Liver (tissue), 3 donors: Measurements from ENCODE around the gene INTS1.

Experiments used
- ATF3 ChIP-seq: IDR thresholded peaks from 2 replicates; pipeline ENCODE4 v1.6.1; 2016; ENCODE audit warnings: antibody characterized with exemption
- CTCF ChIP-seq: fragments of 150-350 bp; IDR thresholded peaks from 2 replicates; pipeline ENCODE4 v1.5.1; 2017; ENCODE audit warnings: improper control_type of control experiment, low read depth, low read length; ENCODE audit not compliant: missing input control
- FOXA1 ChIP-seq: IDR thresholded peaks from 2 replicates; pipeline ENCODE4 v1.6.1; 2016; ENCODE audit warnings: antibody characterized with exemption
- MAX ChIP-seq: IDR thresholded peaks from 2 replicates; pipeline ENCODE4 v1.6.1; 2016; ENCODE audit warnings: antibody characterized with exemption
- RAD21 ChIP-seq, 2 donors: IDR thresholded peaks; 2 replicates each; pipeline ENCODE4 v1.6.1; 2016; ENCODE audit warnings: antibody characterized with exemption in 2 of 2, mild to moderate bottlenecking in 2 of 2
- RXRA ChIP-seq, 2 donors: IDR thresholded peaks; 2 replicates each; pipeline ENCODE4 v1.6.1; 2017 to 2018; ENCODE audit warnings: antibody characterized with exemption in 2 of 2, mild to moderate bottlenecking in 1 of 2
- SP1 ChIP-seq: IDR thresholded peaks from 2 replicates; pipeline ENCODE4 v1.6.1; 2018; ENCODE audit warnings: antibody characterized with exemption, mild to moderate bottlenecking
- TF ChIP-seq, protein P1 (sequence below): IDR thresholded peaks from 2 replicates; pipeline ENCODE4 v1.6.1; 2016; ENCODE audit warnings: antibody characterized with exemption, mild to moderate bottlenecking
- donor health status: healthy.
- donor health status: healthy.

- TF ChIP-seq SP1 (no peak), CTCF (no peak), ATF3 (no peak), MAX (no peak), FOXA1 (no peak), RAD21 (IDR thresholded peaks at IDR 0.05) (no peak), RXRA (IDR thresholded peaks at IDR 0.05) (no peak)
- TF ChIP-seq, protein P1, sequence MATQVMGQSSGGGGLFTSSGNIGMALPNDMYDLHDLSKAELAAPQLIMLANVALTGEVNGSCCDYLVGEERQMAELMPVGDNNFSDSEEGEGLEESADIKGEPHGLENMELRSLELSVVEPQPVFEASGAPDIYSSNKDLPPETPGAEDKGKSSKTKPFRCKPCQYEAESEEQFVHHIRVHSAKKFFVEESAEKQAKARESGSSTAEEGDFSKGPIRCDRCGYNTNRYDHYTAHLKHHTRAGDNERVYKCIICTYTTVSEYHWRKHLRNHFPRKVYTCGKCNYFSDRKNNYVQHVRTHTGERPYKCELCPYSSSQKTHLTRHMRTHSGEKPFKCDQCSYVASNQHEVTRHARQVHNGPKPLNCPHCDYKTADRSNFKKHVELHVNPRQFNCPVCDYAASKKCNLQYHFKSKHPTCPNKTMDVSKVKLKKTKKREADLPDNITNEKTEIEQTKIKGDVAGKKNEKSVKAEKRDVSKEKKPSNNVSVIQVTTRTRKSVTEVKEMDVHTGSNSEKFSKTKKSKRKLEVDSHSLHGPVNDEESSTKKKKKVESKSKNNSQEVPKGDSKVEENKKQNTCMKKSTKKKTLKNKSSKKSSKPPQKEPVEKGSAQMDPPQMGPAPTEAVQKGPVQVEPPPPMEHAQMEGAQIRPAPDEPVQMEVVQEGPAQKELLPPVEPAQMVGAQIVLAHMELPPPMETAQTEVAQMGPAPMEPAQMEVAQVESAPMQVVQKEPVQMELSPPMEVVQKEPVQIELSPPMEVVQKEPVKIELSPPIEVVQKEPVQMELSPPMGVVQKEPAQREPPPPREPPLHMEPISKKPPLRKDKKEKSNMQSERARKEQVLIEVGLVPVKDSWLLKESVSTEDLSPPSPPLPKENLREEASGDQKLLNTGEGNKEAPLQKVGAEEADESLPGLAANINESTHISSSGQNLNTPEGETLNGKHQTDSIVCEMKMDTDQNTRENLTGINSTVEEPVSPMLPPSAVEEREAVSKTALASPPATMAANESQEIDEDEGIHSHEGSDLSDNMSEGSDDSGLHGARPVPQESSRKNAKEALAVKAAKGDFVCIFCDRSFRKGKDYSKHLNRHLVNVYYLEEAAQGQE = no peak
Observed at GRCh38 chr7:1470901-1471300, 33.3 kb downstream of the INTS1 start.
